ENCODE measurements around the gene DDX51. TPM values are rescaled to one million over a fixed set of nuclear protein-coding genes. Genes with fewer than 3 reads are reported as not detected.

The DDX51 gene
- polyA plus RNA-seq, 3 donors: 10.9 to 12.8 (median 11.7) TPM

GRCh38 chr12:132167611-132168310, 23.6 kb upstream of the DDX51 start:
- DNase-seq (ENCODE audit: low read depth in 3 of 3, low spot score in 2 of 3): no peak

- DNase-seq (ENCODE audit: low read depth in 3 of 3, low spot score in 2 of 3): no peak
These were observed 22.9 kb upstream of the DDX51 start for GRCh38 chr12:132166801-132167591.

- DNase-seq (ENCODE audit: low read depth in 3 of 3, low spot score in 2 of 3): no peak
These were observed 22.0 kb upstream of the DDX51 start for GRCh38 chr12:132166093-132166492.

GRCh38 chr12:132165584-132165983, 21.5 kb upstream of the DDX51 start:
- DNase-seq (ENCODE audit: low read depth in 3 of 3, low spot score in 2 of 3): no peak

GRCh38 chr12:132164426-132164825, 20.3 kb upstream of the DDX51 start:
- no peak for DNase-seq (ENCODE audit: low read depth in 3 of 3, low spot score in 2 of 3)

- DNase-seq (ENCODE audit: low read depth in 3 of 3, low spot score in 2 of 3): no peak
These were observed 19.8 kb upstream of the DDX51 start for GRCh38 chr12:132163911-132164288.

- no peak for DNase-seq (ENCODE audit: low read depth in 3 of 3, low spot score in 2 of 3)
These were observed 19.2 kb upstream of the DDX51 start for GRCh38 chr12:132163041-132163910.

- no peak for DNase-seq (ENCODE audit: low read depth in 3 of 3, low spot score in 2 of 3)
These were observed 18.5 kb upstream of the DDX51 start for GRCh38 chr12:132162508-132163031.

- no peak for DNase-seq (ENCODE audit: low read depth in 3 of 3, low spot score in 2 of 3)
These were observed 17.8 kb upstream of the DDX51 start for GRCh38 chr12:132161796-132162507.

- no peak for DNase-seq (ENCODE audit: low read depth in 3 of 3, low spot score in 2 of 3)
These were observed 17.1 kb upstream of the DDX51 start for GRCh38 chr12:132161036-132161781.

GRCh38 chr12:132160601-132161035, 16.5 kb upstream of the DDX51 start:
- no peak for DNase-seq (ENCODE audit: low read depth in 3 of 3, low spot score in 2 of 3)

GRCh38 chr12:132160016-132160415, 15.9 kb upstream of the DDX51 start:
- no peak for DNase-seq (ENCODE audit: low read depth in 3 of 3, low spot score in 2 of 3)

- DNase-seq (ENCODE audit: low read depth in 3 of 3, low spot score in 2 of 3): no peak
These were observed 15.5 kb upstream of the DDX51 start for GRCh38 chr12:132159555-132160003.

GRCh38 chr12:132158677-132159554, 14.8 kb upstream of the DDX51 start:
- no peak for DNase-seq (ENCODE audit: low read depth in 3 of 3, low spot score in 2 of 3)

GRCh38 chr12:132157733-132158409, 13.8 kb upstream of the DDX51 start:
- DNase-seq (ENCODE audit: low read depth in 3 of 3, low spot score in 2 of 3): no peak

GRCh38 chr12:132156573-132157325, 12.6 kb upstream of the DDX51 start:
- no peak for DNase-seq (ENCODE audit: low read depth in 3 of 3, low spot score in 2 of 3)
